ENCODE measurements around the gene ONECUT2.

DNA sequence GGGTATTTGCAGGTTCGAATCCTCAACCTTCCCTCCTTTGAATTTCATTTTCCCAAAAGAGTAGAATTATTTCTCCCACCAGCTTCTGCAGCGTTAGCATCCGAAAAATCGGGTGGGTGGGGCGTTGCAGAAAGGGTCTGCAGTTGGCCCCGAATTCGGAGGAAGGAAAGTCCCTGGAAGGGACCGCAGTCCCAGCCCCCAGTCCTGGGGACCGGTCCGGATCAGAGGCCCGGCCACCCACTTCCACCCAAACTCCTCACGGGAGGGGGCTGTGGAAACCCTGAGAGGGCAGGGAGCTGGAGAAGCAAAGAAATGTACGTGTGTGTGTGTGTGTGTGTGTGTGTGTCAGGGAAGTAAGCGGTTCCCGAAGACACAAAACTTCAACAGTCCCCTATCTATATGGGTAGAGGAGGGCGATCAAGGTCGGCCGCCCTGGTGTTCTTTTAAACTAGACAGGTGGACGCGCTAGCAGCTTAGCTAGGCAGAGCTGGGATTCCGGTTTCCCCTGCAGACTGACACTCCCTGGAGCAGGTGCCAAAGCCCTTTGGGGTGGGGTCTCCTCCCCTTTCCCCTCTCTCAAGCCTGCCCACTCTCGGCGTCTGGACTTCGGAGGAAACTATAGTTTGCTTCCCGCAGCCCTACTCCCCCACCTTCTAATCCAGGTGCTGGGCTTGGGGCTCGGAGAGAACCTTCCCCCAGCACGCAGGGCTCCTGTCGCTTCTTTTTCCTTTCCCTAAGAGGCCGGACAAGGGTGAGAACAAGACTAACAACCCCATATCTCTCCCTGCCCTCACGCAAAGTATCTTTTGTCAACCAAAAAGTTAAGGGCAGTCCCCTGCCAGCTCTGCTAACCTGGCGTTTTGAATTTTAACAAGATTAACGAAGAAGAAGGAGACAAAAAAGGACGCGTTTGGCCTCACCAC lies 4.8 kb upstream of the ONECUT2 start:
- TF ChIP-seq, protein P1, sequence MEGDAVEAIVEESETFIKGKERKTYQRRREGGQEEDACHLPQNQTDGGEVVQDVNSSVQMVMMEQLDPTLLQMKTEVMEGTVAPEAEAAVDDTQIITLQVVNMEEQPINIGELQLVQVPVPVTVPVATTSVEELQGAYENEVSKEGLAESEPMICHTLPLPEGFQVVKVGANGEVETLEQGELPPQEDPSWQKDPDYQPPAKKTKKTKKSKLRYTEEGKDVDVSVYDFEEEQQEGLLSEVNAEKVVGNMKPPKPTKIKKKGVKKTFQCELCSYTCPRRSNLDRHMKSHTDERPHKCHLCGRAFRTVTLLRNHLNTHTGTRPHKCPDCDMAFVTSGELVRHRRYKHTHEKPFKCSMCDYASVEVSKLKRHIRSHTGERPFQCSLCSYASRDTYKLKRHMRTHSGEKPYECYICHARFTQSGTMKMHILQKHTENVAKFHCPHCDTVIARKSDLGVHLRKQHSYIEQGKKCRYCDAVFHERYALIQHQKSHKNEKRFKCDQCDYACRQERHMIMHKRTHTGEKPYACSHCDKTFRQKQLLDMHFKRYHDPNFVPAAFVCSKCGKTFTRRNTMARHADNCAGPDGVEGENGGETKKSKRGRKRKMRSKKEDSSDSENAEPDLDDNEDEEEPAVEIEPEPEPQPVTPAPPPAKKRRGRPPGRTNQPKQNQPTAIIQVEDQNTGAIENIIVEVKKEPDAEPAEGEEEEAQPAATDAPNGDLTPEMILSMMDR (IDR thresholded peaks at IDR 0.05): no peak
- TF ChIP-seq EZH2 (IDR thresholded peaks at IDR 0.05): no peak

Measured in neural progenitor cell (in vitro differentiated cells).